ENCODE measurements around the gene IFT43.

Gene IFT43

GRCh38 chr14:76015191-76015590, 29.6 kb downstream of the IFT43 start:
- DNase-seq (ENCODE audit: low read depth, low spot score) = no peak

- no peak for DNase-seq (ENCODE audit: low read depth, low spot score)
These were observed 30.1 kb downstream of the IFT43 start for GRCh38 chr14:76015668-76016067.

DNA sequence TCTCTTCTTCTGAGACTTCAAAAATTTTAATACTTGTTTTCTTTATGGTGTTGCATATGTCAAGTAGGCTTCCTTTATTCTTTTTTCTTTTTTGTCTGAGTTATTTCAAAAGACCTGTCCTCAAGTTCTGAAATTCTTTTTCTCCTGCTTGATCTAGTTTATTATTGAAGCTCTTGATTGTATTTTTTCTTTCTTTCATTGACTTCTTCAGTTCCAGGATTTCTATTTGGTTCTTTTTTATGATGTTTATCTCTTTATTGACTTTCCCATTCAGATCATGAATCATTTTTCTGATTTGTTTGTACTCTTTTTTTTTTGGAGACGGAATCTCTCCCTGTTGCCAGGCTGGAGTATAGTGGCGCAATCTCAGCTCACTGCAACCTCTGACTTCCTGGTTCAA, 34.1 kb downstream of the IFT43 start:
- no peak for DNase-seq (ENCODE audit: low read depth, low spot score)

DNA sequence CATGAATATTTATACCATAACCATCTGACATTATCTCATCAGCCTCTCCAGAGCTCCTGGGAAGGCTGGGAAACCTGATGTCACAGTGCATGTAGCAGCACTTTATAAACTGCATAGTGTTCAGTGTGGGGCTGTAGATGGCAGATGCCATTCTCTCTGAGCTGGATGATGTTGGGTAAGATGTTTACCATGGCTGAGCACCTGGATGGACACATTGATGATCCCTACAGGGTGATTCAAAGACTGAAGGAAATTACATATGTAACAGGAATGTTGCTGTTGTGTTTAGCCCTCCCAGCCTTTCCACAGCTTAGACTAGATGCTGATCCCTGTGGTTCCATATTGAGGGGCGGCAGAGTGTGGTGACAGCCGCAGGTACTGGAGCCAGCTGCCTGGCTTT, 37.4 kb downstream of the IFT43 start:
- DNase-seq (ENCODE audit: low read depth, low spot score) = no peak

- no peak for DNase-seq (ENCODE audit: low read depth, low spot score)
These were observed 38.2 kb downstream of the IFT43 start for GRCh38 chr14:76023757-76024156.

GRCh38 chr14:76024211-76024907, 38.8 kb downstream of the IFT43 start:
- no peak for DNase-seq (ENCODE audit: low read depth, low spot score)

DNA sequence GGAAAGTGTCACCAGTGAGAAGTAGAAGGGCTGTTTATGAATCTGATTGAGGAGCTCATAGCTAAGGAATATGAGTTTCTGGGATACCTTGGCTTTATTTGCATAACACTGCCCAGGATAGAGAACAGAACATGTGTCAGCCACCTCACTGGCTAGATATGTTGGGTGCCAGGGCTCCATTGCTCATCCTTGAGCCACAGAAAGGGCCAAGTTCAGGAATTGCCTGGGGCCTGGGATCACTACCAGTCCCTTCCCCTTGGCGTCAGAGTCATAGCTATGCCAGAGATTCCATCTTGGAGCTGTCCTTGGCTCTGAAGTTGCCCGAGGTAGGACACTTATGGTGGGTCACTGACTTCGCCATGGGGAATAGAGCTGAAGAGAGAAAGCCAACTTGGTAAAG, 49.0 kb downstream of the IFT43 start:
- DNase-seq (ENCODE audit: low read depth, low spot score) = no peak

- DNase-seq (ENCODE audit: low read depth, low spot score) = no peak
These were observed 55.1 kb downstream of the IFT43 start for GRCh38 chr14:76040704-76041103.

DNA sequence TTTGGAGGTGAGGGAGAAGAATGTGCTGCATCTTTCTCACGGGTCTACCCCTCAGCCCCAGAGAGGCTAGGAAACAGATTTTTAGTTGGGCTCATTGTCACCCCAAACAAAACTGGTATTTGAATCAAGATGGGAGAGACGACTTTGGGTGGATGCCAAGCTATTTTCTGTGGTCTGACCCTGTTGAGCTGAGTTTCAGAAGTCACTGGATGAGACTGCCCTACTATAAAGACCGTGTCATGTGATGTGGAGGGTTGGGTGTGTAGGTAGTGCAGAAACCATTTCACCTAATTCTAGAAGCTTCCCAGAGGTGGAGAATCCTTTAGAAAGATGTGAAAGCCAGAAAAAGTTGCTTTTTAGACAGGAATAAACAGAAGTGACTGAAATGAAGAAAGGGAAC, 60.2 kb downstream of the IFT43 start:
- no peak for DNase-seq (ENCODE audit: low read depth, low spot score)

GRCh38 chr14:76050250-76050649, 64.7 kb downstream of the IFT43 start:
- no peak for DNase-seq (ENCODE audit: low read depth, low spot score)

DNA sequence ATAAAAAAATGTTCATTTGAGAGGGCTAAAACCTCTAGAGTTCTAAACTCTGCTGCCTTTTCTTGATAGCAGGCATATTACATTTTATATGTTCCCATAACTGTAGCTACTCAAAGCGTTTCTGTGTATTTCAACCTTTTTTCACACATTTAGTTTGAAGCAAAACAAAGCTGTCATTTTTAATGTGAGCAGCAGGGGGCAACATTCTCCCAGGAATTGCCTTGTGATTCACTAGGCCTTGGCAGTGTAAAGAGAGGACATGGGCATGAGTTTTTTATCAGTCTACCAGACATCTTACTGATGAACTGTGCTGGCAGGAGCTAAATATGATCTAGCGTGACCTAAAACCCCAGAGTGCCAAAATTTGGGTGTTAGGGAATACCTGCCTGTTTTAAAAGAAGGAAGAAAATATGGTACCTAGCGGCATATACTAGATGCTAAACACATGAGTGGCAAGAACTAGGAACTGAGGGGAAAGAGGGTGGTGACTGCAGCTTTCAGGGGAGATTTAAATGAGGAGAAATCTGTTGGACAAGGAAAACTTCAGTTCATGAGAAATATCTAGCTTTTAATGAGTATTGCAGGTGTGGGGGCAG, 65.3 kb downstream of the IFT43 start:
- DNase-seq (ENCODE audit: low read depth, low spot score) = no peak

GRCh38 chr14:76051717-76052465, 66.3 kb downstream of the IFT43 start:
- no peak for DNase-seq (ENCODE audit: low read depth, low spot score)

DNA sequence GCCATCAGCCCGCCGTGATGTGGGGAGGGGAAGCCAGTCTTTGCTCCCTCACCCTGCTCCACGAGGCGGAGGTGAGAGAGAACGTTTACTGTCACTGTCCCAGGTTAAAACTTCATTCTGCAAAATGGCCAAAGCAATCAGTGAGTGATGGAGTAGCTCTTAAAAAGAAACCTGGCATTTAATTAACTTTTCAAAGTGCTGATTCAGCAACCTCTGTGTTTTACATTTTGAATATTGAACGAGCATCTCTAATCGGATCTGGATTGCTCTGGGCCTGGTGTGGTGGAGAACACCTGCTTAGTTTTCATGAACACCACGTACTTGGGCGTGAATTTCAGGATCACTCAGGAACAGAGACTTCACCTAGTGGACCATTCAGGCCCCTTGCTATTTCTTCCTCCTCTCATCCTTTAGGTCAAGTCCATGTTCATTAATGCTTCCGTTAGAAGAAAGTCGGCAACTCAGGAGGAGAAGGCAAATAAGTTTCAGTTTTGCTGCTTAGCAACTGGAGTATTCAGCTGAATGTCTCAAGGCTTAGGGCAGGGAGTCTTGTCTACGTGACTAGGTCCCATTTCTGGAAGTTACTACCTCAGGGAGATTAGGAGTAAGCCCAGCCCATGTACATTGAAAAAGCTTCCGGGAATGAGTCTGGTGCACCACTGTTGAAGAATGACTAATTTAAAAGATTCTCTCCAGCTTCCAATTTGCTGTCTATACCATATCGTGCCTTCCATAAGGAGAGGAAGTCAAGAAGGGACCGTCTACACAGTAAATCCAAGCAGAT, 68.2 kb downstream of the IFT43 start:
- no peak for DNase-seq (ENCODE audit: low read depth, low spot score)

- no peak for DNase-seq (ENCODE audit: low read depth, low spot score)
These were observed 69.8 kb downstream of the IFT43 start for GRCh38 chr14:76055330-76055729.

DNA sequence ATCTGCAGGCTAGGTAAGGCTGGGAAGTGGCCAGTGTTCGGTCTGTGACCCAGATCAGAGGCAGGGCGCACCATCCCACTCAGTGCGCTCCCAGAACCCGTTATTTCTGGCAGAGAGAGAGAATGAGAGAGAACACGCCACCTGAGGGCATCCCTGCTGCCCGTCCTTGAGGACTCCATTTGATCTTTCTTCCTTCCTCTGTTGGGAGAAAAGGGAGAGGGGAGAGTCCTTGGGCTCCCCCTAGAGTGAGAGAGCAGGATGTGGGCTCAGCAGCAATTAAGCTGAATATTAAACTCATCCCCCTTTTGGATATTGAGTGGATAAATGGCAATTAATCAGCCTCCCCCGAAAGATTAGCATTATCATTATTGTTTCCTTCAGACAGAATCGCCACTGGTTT, 70.6 kb downstream of the IFT43 start:
- peak; percentile 23 for DNase-seq (ENCODE audit: low read depth, low spot score)

GRCh38 chr14:76057914-76058313, 72.4 kb downstream of the IFT43 start:
- no peak for DNase-seq (ENCODE audit: low read depth, low spot score)

- DNase-seq (ENCODE audit: low read depth, low spot score) = no peak
These were observed 77.8 kb downstream of the IFT43 start for GRCh38 chr14:76063327-76063726.

DNA sequence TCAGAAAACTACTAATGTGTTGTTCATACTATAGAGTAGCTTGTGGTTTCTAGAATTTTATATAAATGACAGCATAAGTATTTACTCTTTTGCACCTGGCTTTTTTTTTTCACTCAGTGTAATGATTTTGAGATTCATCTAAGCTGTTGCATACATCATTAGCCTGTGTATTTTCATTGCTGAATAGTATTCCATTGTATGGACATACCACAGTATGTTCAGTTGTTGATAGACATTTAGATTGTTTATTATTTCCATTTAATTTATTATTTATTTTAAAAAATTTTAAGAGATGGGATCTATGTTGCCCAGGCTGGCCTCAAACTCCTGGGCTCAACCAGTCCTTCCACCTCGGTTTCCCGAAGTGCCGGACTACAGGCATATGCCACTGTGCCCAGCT, 80.0 kb downstream of the IFT43 start:
- DNase-seq (ENCODE audit: low read depth, low spot score) = no peak

DNA sequence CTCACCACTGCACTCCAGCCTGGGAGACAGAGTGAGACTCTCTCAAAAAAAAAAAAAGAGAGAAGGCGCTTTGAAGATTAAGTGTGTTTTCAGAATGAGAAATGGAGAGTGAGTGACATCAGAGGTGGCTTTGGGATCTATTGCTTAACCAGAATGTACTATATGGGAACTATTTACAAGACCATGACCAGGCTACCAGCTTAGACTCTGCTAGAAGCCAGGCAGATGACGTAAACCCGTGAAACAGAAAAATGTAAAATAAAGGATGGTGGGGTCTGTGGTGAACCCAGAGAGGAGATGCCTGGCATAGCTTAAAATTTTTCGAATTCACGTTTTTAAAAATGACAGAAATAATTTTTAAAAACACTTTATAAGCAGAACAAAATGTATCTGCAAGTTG, 82.0 kb downstream of the IFT43 start:
- DNase-seq (ENCODE audit: low read depth, low spot score) = no peak

DNA sequence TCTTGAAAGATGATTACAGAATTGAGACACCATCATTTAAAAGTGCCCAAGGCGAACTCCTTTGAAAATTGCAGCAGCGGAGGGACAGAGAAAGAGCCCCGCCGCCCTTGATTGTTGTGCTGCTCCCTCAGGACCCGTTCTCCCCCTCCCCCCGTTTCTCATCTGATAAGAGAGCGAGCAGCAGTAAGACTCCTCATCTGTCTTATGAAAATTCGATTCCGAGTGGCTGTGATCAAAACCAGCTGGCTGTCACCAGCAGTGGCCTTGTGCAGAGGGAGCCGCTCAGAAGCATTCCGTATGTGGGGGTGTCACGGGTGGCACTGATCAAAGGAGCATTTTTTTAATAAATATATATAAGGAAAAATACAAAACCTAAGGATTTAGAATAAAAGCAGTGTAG, 88.2 kb downstream of the IFT43 start:
- DNase-seq (ENCODE audit: low read depth, low spot score) = no peak

- no peak for DNase-seq (ENCODE audit: low read depth, low spot score)
These were observed 91.8 kb downstream of the IFT43 start for GRCh38 chr14:76077340-76077739.

DNA sequence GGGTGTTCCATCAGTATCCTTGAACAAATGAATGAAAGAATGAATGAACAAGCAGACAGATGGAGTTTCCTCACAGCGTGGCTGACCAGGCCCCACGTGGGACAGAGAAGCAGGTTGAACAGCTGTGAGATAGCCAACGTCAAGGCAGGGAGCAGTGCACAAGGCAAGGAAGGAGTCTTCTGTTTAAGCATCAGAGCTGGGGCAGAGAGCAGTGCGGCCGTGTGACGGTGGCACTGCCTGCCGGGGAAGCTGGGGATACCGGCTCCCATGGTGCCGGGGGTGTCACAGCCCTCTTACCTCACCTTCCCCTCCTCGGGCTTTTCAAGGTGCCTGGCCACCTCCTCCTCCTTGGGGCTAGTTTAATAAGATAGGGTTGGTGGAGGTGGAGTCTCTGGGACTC, 92.9 kb downstream of the IFT43 start:
- DNase-seq (ENCODE audit: low read depth, low spot score) = no peak

Measured in iPS DF 19.7 (cell line).